Measurements from ENCODE around the gene PPIL4. TPM values are rescaled to one million over a fixed set of nuclear protein-coding genes. Genes with fewer than 3 reads are reported as not detected.

Gene PPIL4
- total RNA-seq, 1 experiment from 2014 or later = 36.9 TPM

DNA sequence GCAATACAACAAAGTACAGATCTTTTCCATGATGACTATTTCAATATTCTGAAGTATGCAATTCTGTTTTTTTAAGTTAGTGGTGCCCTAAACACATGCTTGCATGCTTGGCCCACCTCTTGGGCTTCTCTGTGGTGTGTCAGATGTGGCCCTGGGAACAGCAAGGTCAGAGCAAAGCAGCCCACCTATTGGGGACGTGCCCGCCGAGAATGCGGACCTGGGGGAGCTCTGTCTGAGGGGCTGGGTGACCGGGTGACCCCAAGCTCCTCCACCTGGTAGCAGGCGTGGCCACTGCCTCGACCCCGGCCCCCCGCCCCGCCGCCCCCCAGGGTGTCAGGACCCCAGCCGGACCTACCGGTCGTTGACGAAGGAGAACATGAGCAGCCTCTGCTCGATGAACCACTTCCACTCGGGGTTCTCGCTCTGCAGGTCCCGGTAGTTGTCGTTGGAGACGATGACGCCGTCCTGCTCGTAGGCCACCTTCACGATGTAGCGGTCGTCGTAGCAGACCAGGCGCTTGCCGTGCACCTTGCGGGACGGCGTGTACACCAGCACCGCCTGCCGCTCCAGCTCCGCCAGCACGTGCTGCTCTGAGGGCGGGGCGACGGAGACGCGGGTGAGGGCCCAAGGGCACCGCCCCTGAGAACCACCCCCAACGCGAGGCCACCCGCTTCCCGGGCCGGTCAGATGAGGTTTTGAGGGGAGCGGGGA lies 89.4 kb downstream of the PPIL4 start:
- no peaks in the 10 kb centered on the region for H3K23me2 ChIP-seq (ENCODE audit: insufficient read length, low read depth, low read length, poor library complexity, severe bottlenecking)
- H4K91ac ChIP-seq (ENCODE audit: insufficient read length, low read depth, low read length) = no peak overlapping the region
- H4K20me1 ChIP-seq (ENCODE audit: control insufficient read depth, insufficient read depth, insufficient read length) = no peaks in the 10 kb centered on the region
- H3T11ph ChIP-seq (ENCODE audit: low read length) = no peak overlapping the region
- peak overlapping the region; percentile 40 for H3K18ac ChIP-seq (ENCODE audit: insufficient read length, low read depth, low read length)
- DNase-seq = no peak
- H3K79me2 ChIP-seq (ENCODE audit: insufficient read depth, low read length) = no peaks in the 10 kb centered on the region
- WGBS (ENCODE audit: extremely low coverage, insufficient read length, low lambda C conversion rate) = no CpG with 5 or more reads among the region's 49 CpGs
- no peaks in the 10 kb centered on the region for H3K4me1 ChIP-seq (ENCODE audit: insufficient read depth, low read length)
- TF ChIP-seq, protein P1, sequence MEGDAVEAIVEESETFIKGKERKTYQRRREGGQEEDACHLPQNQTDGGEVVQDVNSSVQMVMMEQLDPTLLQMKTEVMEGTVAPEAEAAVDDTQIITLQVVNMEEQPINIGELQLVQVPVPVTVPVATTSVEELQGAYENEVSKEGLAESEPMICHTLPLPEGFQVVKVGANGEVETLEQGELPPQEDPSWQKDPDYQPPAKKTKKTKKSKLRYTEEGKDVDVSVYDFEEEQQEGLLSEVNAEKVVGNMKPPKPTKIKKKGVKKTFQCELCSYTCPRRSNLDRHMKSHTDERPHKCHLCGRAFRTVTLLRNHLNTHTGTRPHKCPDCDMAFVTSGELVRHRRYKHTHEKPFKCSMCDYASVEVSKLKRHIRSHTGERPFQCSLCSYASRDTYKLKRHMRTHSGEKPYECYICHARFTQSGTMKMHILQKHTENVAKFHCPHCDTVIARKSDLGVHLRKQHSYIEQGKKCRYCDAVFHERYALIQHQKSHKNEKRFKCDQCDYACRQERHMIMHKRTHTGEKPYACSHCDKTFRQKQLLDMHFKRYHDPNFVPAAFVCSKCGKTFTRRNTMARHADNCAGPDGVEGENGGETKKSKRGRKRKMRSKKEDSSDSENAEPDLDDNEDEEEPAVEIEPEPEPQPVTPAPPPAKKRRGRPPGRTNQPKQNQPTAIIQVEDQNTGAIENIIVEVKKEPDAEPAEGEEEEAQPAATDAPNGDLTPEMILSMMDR (conservative IDR thresholded peaks at IDR 0.05) = no peak
- no peak overlapping the region for H3K9ac ChIP-seq (ENCODE audit: extremely low read depth, insufficient read length, low read length)
- Mint-ChIP-seq H3K27ac (no peak overlapping the region), H3K36me3 (ENCODE audit: insufficient read depth in 1 of 3, low read depth in 3 of 3) (no peaks in the 10 kb centered on the region), H3K4me3 (no peak overlapping the region), H3K27me3 (ENCODE audit: low read depth) (peaks cover 36% of the 10 kb centered on the region), H3K4me1 (0 out of 4 replicates have a peak, but pooled peaks cover 0 to 2% of the 10 kb centered on the region in 2 experiments), H3K9me3 (no peaks in the 10 kb centered on the region)
- H3K79me1 ChIP-seq (ENCODE audit: insufficient read depth, low read depth, low read length, poor library complexity, severe bottlenecking) = no peaks in the 10 kb centered on the region
- no peak overlapping the region for H4K8ac ChIP-seq (replicated peaks; ENCODE audit: insufficient read length, low read depth, low read length)
- no peak overlapping the region for H4K5ac ChIP-seq (ENCODE audit: insufficient read length, low read depth, low read length)
- H3K27ac ChIP-seq (ENCODE audit: insufficient read length, low read depth, low read length) = no peak overlapping the region
- H2BK15ac ChIP-seq (ENCODE audit: low read depth, low read length) = no peak overlapping the region
- no peak overlapping the region for H2BK20ac ChIP-seq (ENCODE audit: low read depth, low read length, poor library complexity, severe bottlenecking)
- H3K14ac ChIP-seq (ENCODE audit: insufficient read depth, low read length) = no peak overlapping the region
- no peak overlapping the region for H2AK5ac ChIP-seq (ENCODE audit: insufficient read length, low read length)
- peaks cover 8% of the 10 kb centered on the region; the same call in 1 of the 2 replicates for H3K27me3 ChIP-seq (ENCODE audit: insufficient read depth, low read length)
- no peak overlapping the region for H3K56ac ChIP-seq (ENCODE audit: insufficient read length, low read depth, low read length)
- no peak overlapping the region for H2BK5ac ChIP-seq (ENCODE audit: insufficient read length, low read length)
- no peak overlapping the region for H2BK120ac ChIP-seq (ENCODE audit: low read depth, low read length, poor library complexity, severe bottlenecking)
- H2BK12ac ChIP-seq (ENCODE audit: insufficient read length, low read depth, low read length) = no peak overlapping the region
- H3K9me3 ChIP-seq (ENCODE audit: control insufficient read depth, low read depth, low read length) = no peaks in the 10 kb centered on the region
- H3K4ac ChIP-seq (ENCODE audit: low read depth, low read length) = no peak overlapping the region
- no peak overlapping the region for H2AFZ ChIP-seq (ENCODE audit: low read length)
- H3K4me2 ChIP-seq (ENCODE audit: insufficient read depth, insufficient read length, low read length) = no peak overlapping the region
- H3K23ac ChIP-seq (ENCODE audit: insufficient read length, low read depth, low read length) = no peak overlapping the region

Measured in H9 (cell line).